Measurements from ENCODE around the gene KLC4.

- TF ChIP-seq TAF1 (IDR thresholded peaks at IDR 0.05; ENCODE audit: low read depth) = no peak
- no peak for TF ChIP-seq EGR1 (IDR thresholded peaks at IDR 0.05)
- TF ChIP-seq RAD21 (IDR thresholded peaks at IDR 0.05; ENCODE audit: low read depth) = no peak
Observed at GRCh38 chr6:43032326-43032725, 27.1 kb upstream of the KLC4 start.
